Measurements from ENCODE around the gene ITGBL1. TPM values are rescaled to one million over a fixed set of nuclear protein-coding genes. Genes with fewer than 3 reads are reported as not detected.

ITGBL1 gene
- total RNA-seq, 1 experiment from 2014 or later: 0.89 TPM

- H3K4me2 ChIP-seq (ENCODE audit: low read depth, low read length, poor library complexity, severe bottlenecking): no peak overlapping the region
- no peaks in the 10 kb centered on the region for H3K36me3 ChIP-seq (ENCODE audit: insufficient read depth, low read length)
- no peaks in the 10 kb centered on the region for H3K79me2 ChIP-seq (ENCODE audit: low read length)
- no peaks in the 10 kb centered on the region for H4K20me1 ChIP-seq (ENCODE audit: insufficient read depth, low read depth, low read length)
- no peak overlapping the region for H3K4me3 ChIP-seq (ENCODE audit: low read length)
- no peaks in the 10 kb centered on the region for H3K9me3 ChIP-seq (ENCODE audit: low read length)
- DNase-seq: no peak
- no peaks in the 10 kb centered on the region for H3K27me3 ChIP-seq (ENCODE audit: low read length)
- H3K9me2 ChIP-seq (replicated peaks; ENCODE audit: insufficient read depth, low read length): no peaks in the 10 kb centered on the region
- no peaks in the 10 kb centered on the region for H3K4me1 ChIP-seq (ENCODE audit: low read length)
- H3K27ac ChIP-seq (ENCODE audit: low read length): no peak overlapping the region
- no peak overlapping the region for H2AFZ ChIP-seq (ENCODE audit: low read length)
- no peak overlapping the region for H3K9ac ChIP-seq (ENCODE audit: low read length)
These were observed 245.9 kb downstream of the ITGBL1 start for GRCh38 chr13:101698400-101698799.

- no peaks in the 10 kb centered on the region for H3K27me3 ChIP-seq (ENCODE audit: low read length)
- H2AFZ ChIP-seq (ENCODE audit: low read length): no peak overlapping the region
- H4K20me1 ChIP-seq (ENCODE audit: insufficient read depth, low read depth, low read length): no peaks in the 10 kb centered on the region
- no peaks in the 10 kb centered on the region for H3K9me3 ChIP-seq (ENCODE audit: low read length)
- no peak overlapping the region for H3K4me2 ChIP-seq (ENCODE audit: low read depth, low read length, poor library complexity, severe bottlenecking)
- H3K36me3 ChIP-seq (ENCODE audit: insufficient read depth, low read length): no peaks in the 10 kb centered on the region
- no peaks in the 10 kb centered on the region for H3K79me2 ChIP-seq (ENCODE audit: low read length)
- no peak overlapping the region for H3K27ac ChIP-seq (ENCODE audit: low read length)
- no peak overlapping the region for H3K4me3 ChIP-seq (ENCODE audit: low read length)
- no peak for DNase-seq
- no peak overlapping the region for H3K9ac ChIP-seq (ENCODE audit: low read length)
- H3K9me2 ChIP-seq (replicated peaks; ENCODE audit: insufficient read depth, low read length): no peaks in the 10 kb centered on the region
- H3K4me1 ChIP-seq (ENCODE audit: low read length): no peaks in the 10 kb centered on the region
These were observed 248.1 kb downstream of the ITGBL1 start for GRCh38 chr13:101700598-101700997.

DNA sequence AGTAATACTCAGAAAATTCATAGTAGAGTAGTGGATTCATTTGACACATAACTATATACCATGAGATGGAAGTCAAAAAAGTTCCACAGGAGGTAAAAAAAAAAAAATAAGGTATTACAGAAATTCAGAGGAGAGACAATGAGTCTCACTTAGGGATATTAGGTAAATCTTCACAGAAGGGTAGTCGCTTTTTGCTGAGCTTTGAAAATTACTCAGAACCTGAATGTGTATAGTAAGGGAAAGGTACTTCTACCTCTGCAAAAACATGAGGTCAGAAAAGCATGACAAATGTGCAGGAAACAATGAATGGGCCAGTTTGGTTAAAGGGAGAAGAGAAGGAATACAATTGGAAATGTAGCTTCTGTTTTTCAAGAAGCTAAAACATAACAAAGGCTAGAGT is 250.6 kb downstream of the ITGBL1 start:
- no peaks in the 10 kb centered on the region for H4K20me1 ChIP-seq (ENCODE audit: insufficient read depth, low read depth, low read length)
- H3K27ac ChIP-seq (ENCODE audit: low read length): no peak overlapping the region
- no peaks in the 10 kb centered on the region for H3K9me3 ChIP-seq (ENCODE audit: low read length)
- no peak overlapping the region for H3K4me2 ChIP-seq (ENCODE audit: low read depth, low read length, poor library complexity, severe bottlenecking)
- no peak for DNase-seq
- H3K9me2 ChIP-seq (replicated peaks; ENCODE audit: insufficient read depth, low read length): no peaks in the 10 kb centered on the region
- no peak overlapping the region for H3K9ac ChIP-seq (ENCODE audit: low read length)
- no peaks in the 10 kb centered on the region for H3K27me3 ChIP-seq (ENCODE audit: low read length)
- H3K4me3 ChIP-seq (ENCODE audit: low read length): no peak overlapping the region
- H2AFZ ChIP-seq (ENCODE audit: low read length): no peak overlapping the region
- no peaks in the 10 kb centered on the region for H3K79me2 ChIP-seq (ENCODE audit: low read length)
- no peaks in the 10 kb centered on the region for H3K36me3 ChIP-seq (ENCODE audit: insufficient read depth, low read length)
- no peaks in the 10 kb centered on the region for H3K4me1 ChIP-seq (ENCODE audit: low read length)

GRCh38 chr13:101703838-101704237 is 251.4 kb downstream of the ITGBL1 start:
- no peak for DNase-seq
- H3K27ac ChIP-seq (ENCODE audit: low read length): no peak overlapping the region
- H2AFZ ChIP-seq (ENCODE audit: low read length): no peak overlapping the region
- no peaks in the 10 kb centered on the region for H4K20me1 ChIP-seq (ENCODE audit: insufficient read depth, low read depth, low read length)
- H3K27me3 ChIP-seq (ENCODE audit: low read length): no peaks in the 10 kb centered on the region
- H3K79me2 ChIP-seq (ENCODE audit: low read length): no peaks in the 10 kb centered on the region
- no peaks in the 10 kb centered on the region for H3K9me3 ChIP-seq (ENCODE audit: low read length)
- no peaks in the 10 kb centered on the region for H3K4me1 ChIP-seq (ENCODE audit: low read length)
- no peaks in the 10 kb centered on the region for H3K36me3 ChIP-seq (ENCODE audit: insufficient read depth, low read length)
- H3K4me3 ChIP-seq (ENCODE audit: low read length): no peak overlapping the region
- no peak overlapping the region for H3K9ac ChIP-seq (ENCODE audit: low read length)
- no peaks in the 10 kb centered on the region for H3K9me2 ChIP-seq (replicated peaks; ENCODE audit: insufficient read depth, low read length)
- H3K4me2 ChIP-seq (ENCODE audit: low read depth, low read length, poor library complexity, severe bottlenecking): no peak overlapping the region

DNA sequence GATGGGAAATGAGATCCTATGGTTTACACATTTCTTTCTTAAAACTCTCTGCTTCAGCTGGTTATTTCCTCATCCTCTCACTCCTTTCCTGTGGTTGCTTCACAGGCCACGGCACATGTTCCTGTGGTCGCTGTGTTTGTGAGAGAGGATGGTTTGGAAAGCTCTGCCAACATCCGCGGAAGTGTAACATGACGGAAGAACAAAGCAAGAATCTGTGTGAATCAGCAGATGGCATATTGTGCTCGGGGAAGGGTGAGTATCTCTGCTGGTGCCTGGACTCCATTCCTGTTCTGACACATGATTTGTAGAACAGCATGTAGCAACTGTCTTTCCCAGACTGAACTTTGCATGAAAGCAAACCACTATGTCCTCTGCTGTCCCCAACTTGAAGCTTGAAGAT is 254.2 kb downstream of the ITGBL1 start:
- no peaks in the 10 kb centered on the region for H3K27me3 ChIP-seq (ENCODE audit: low read length)
- no peak overlapping the region for H3K9ac ChIP-seq (ENCODE audit: low read length)
- no peak for DNase-seq
- H4K20me1 ChIP-seq (ENCODE audit: insufficient read depth, low read depth, low read length): no peaks in the 10 kb centered on the region
- H3K4me1 ChIP-seq (ENCODE audit: low read length): no peaks in the 10 kb centered on the region
- no peak overlapping the region for H3K4me2 ChIP-seq (ENCODE audit: low read depth, low read length, poor library complexity, severe bottlenecking)
- H3K9me3 ChIP-seq (ENCODE audit: low read length): no peaks in the 10 kb centered on the region
- no peak overlapping the region for H3K27ac ChIP-seq (ENCODE audit: low read length)
- no peak overlapping the region for H3K4me3 ChIP-seq (ENCODE audit: low read length)
- no peaks in the 10 kb centered on the region for H3K36me3 ChIP-seq (ENCODE audit: insufficient read depth, low read length)
- no peaks in the 10 kb centered on the region for H3K79me2 ChIP-seq (ENCODE audit: low read length)
- H3K9me2 ChIP-seq (replicated peaks; ENCODE audit: insufficient read depth, low read length): no peaks in the 10 kb centered on the region
- H2AFZ ChIP-seq (ENCODE audit: low read length): no peak overlapping the region

- Histone ChIP-seq H2AFZ (ENCODE audit: low read length) (no peak overlapping the region), H3K4me1 (ENCODE audit: low read length) (no peaks in the 10 kb centered on the region), H3K36me3 (ENCODE audit: insufficient read depth, low read length) (no peaks in the 10 kb centered on the region), H3K27me3 (ENCODE audit: low read length) (no peaks in the 10 kb centered on the region), H3K4me3 (ENCODE audit: low read length) (no peak overlapping the region), H3K9me3 (ENCODE audit: low read length) (no peaks in the 10 kb centered on the region), H3K27ac (ENCODE audit: low read length) (no peak overlapping the region), H3K79me2 (ENCODE audit: low read length) (no peaks in the 10 kb centered on the region), H4K20me1 (ENCODE audit: insufficient read depth, low read depth, low read length) (no peaks in the 10 kb centered on the region), H3K9me2 (replicated peaks; ENCODE audit: insufficient read depth, low read length) (no peaks in the 10 kb centered on the region), H3K4me2 (ENCODE audit: low read depth, low read length, poor library complexity, severe bottlenecking) (no peak overlapping the region), H3K9ac (ENCODE audit: low read length) (no peak overlapping the region)
- DNase-seq: no peak
These were observed 255.2 kb downstream of the ITGBL1 start for GRCh38 chr13:101707659-101708058.

DNA sequence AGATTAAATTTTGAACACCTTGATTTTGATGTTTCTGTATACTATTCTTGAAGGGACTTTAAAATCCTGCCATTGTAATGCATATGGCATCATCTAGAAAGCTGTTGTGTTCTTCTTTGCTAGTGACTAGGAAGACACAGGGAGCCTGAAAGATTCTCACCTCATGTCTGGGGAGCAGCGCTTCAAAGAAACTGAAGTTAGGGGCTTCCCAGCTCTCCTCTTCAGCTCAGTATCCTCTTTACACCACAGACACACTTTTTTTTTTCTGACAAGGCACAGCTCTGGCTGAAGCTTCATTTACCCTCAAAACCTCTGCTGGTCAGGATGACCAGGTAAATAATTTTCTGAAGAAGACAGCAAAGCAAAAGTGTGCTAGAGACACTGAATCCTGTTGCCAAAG is 255.6 kb downstream of the ITGBL1 start:
- no peak for DNase-seq
- Histone ChIP-seq H3K9me2 (replicated peaks; ENCODE audit: insufficient read depth, low read length) (no peaks in the 10 kb centered on the region), H3K79me2 (ENCODE audit: low read length) (no peaks in the 10 kb centered on the region), H3K4me1 (ENCODE audit: low read length) (no peaks in the 10 kb centered on the region), H3K36me3 (ENCODE audit: insufficient read depth, low read length) (no peaks in the 10 kb centered on the region), H3K4me2 (ENCODE audit: low read depth, low read length, poor library complexity, severe bottlenecking) (no peak overlapping the region), H3K27ac (ENCODE audit: low read length) (no peak overlapping the region), H3K9me3 (ENCODE audit: low read length) (no peaks in the 10 kb centered on the region), H4K20me1 (ENCODE audit: insufficient read depth, low read depth, low read length) (no peaks in the 10 kb centered on the region), H3K9ac (ENCODE audit: low read length) (no peak overlapping the region), H3K27me3 (ENCODE audit: low read length) (no peaks in the 10 kb centered on the region), H3K4me3 (ENCODE audit: low read length) (no peak overlapping the region), H2AFZ (ENCODE audit: low read length) (no peak overlapping the region)

GRCh38 chr13:101709952-101710351 is 257.5 kb downstream of the ITGBL1 start:
- DNase-seq: no peak
- Histone ChIP-seq H3K79me2 (ENCODE audit: low read length) (no peaks in the 10 kb centered on the region), H3K9ac (ENCODE audit: low read length) (no peak overlapping the region), H3K4me3 (ENCODE audit: low read length) (no peak overlapping the region), H3K27me3 (ENCODE audit: low read length) (no peaks in the 10 kb centered on the region), H3K9me3 (ENCODE audit: low read length) (no peaks in the 10 kb centered on the region), H3K4me2 (ENCODE audit: low read depth, low read length, poor library complexity, severe bottlenecking) (no peak overlapping the region), H3K4me1 (ENCODE audit: low read length) (no peaks in the 10 kb centered on the region), H3K9me2 (replicated peaks; ENCODE audit: insufficient read depth, low read length) (no peaks in the 10 kb centered on the region), H4K20me1 (ENCODE audit: insufficient read depth, low read depth, low read length) (no peaks in the 10 kb centered on the region), H3K36me3 (ENCODE audit: insufficient read depth, low read length) (no peaks in the 10 kb centered on the region), H2AFZ (ENCODE audit: low read length) (no peak overlapping the region), H3K27ac (ENCODE audit: low read length) (no peak overlapping the region)

All from Karpas-422 (cell line).